Measurements from ENCODE around the gene FABP3.

Gene FABP3

GRCh38 chr1:31394584-31395193, 21.8 kb upstream of the FABP3 start (continued):
- TF ChIP-seq ZNF518A (tag by site-specific recombination; conservative IDR thresholded peaks at IDR 0.05; ENCODE audit: low read depth) = no peak
- TF ChIP-seq ZNF433 (tag by site-specific recombination; IDR thresholded peaks at IDR 0.05; ENCODE audit: low read depth) = no peak
- TF ChIP-seq ZNF843 (tag by site-specific recombination; IDR thresholded peaks at IDR 0.05) = peak; percentile 32; the same call in 1 of the 2 replicates
- TF ChIP-seq SCRT2 (tag by site-specific recombination; IDR thresholded peaks at IDR 0.05) = peak; percentile 94
- peak; percentile 41; the same call in 1 of the 2 replicates for TF ChIP-seq WT1 (tag by site-specific recombination; IDR thresholded peaks at IDR 0.05)
- no peak for TF ChIP-seq ZNF391 (tag by site-specific recombination; IDR thresholded peaks at IDR 0.05; ENCODE audit: borderline replicate concordance, low read depth)
- TF ChIP-seq ZNF777 (tag by site-specific recombination; IDR thresholded peaks at IDR 0.05; ENCODE audit: borderline replicate concordance) = no peak
- no peak for TF ChIP-seq ZNF791 (tag by site-specific recombination; IDR thresholded peaks at IDR 0.05)
- TF ChIP-seq ZNF221 (tag by site-specific recombination; IDR thresholded peaks at IDR 0.05; ENCODE audit: borderline replicate concordance) = no peak
- TF ChIP-seq ZNF18 (tag by site-specific recombination; IDR thresholded peaks at IDR 0.05) = no peak
- TF ChIP-seq ZNF830 (tag by site-specific recombination; IDR thresholded peaks at IDR 0.05; ENCODE audit: low read depth) = no peak
- TF ChIP-seq ZNF701 (tag by site-specific recombination; IDR thresholded peaks at IDR 0.05) = no peak
- no peak; the same call in 1 of the 2 replicates for TF ChIP-seq BCL11B (tag by site-specific recombination; IDR thresholded peaks at IDR 0.05; ENCODE audit: low read depth)
- no peak for TF ChIP-seq ZNF266 (tag by site-specific recombination; IDR thresholded peaks at IDR 0.05; ENCODE audit: low read depth)
- no peak for TF ChIP-seq ZNF768 (tag by site-specific recombination; IDR thresholded peaks at IDR 0.05)
- no peak for TF ChIP-seq ZNF837 (tag by site-specific recombination; IDR thresholded peaks at IDR 0.05)
- TF ChIP-seq ZNF184 (tag by site-specific recombination; IDR thresholded peaks at IDR 0.05) = no peak
- no peak for TF ChIP-seq ZNF776 (tag by site-specific recombination; IDR thresholded peaks at IDR 0.05; ENCODE audit: borderline replicate concordance)
- no peak for TF ChIP-seq ZNF513 (tag by site-specific recombination; IDR thresholded peaks at IDR 0.05)
- TF ChIP-seq MYNN (tag by site-specific recombination; IDR thresholded peaks at IDR 0.05; ENCODE audit: borderline replicate concordance) = no peak
- no peak for TF ChIP-seq ZNF544 (tag by site-specific recombination; IDR thresholded peaks at IDR 0.05)
- TF ChIP-seq FEZF1 (tag by site-specific recombination; IDR thresholded peaks at IDR 0.05) = no peak
- no peak for TF ChIP-seq ZNF580 (tag by site-specific recombination; IDR thresholded peaks at IDR 0.05)
- no peak for TF ChIP-seq ZNF239 (tag by site-specific recombination; IDR thresholded peaks at IDR 0.05)
- TF ChIP-seq ZNF146 (tag by site-specific recombination; IDR thresholded peaks at IDR 0.05) = no peak
- TF ChIP-seq GLIS1 (tag by site-specific recombination; IDR thresholded peaks at IDR 0.05) = peak; percentile 69
- no peak for TF ChIP-seq ZNF19 (tag by site-specific recombination; IDR thresholded peaks at IDR 0.05; ENCODE audit: low read depth)
- TF ChIP-seq ZNF302 (tag by site-specific recombination; IDR thresholded peaks at IDR 0.05; ENCODE audit: low read depth) = no peak
- peak; percentile 57; the same call in 1 of the 2 replicates for TF ChIP-seq ZFP37 (tag by site-specific recombination; IDR thresholded peaks at IDR 0.05)
- TF ChIP-seq ZNF292 (tag by site-specific recombination; IDR thresholded peaks at IDR 0.05; ENCODE audit: borderline replicate concordance, low read depth) = no peak
- TF ChIP-seq ZNF404 (tag by site-specific recombination; IDR thresholded peaks at IDR 0.05) = no peak

Measured in HEK293 (cell line).